GM12872 (cell line): Measurements from ENCODE around the gene PAQR4.

Source experiments
- TF ChIP-seq, protein P1 (sequence below): IDR thresholded peaks from 3 replicates; pipeline ENCODE4 v1.5.1; 2011; ENCODE audit warnings: low read depth, mild to moderate bottlenecking, low read length, moderate library complexity; ENCODE audit not compliant: insufficient read depth

The PAQR4 gene

DNA sequence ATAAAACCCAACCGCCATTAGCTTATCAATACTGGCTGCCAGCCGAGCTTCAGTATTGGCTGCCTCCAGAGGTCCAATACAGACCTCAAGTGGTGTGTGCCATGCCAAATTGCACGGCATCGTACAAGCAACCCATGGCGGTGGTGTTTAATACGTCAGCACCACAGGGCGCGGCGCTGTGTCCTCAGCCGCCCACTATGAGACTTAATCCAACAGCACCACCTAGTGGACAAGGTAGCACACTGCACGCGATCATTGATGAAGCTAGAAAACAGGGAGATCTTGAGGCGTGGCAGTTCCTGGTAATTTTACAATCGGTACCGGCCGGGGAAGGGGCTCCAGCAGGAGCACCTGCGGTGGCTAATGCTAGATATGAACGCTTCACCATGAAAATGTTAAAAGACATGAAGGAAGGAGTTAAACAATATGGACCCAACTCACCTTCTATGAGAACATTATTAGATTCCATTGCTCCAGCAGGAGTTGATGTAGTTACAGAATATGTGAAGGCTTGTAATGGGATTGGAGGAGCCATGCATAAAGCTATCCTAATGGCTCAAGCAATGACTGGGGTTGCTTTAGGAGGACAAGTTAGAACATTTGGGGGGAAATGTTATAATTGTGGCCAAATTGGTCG is 42.0 kb upstream of the PAQR4 start:
- TF ChIP-seq, protein P1, sequence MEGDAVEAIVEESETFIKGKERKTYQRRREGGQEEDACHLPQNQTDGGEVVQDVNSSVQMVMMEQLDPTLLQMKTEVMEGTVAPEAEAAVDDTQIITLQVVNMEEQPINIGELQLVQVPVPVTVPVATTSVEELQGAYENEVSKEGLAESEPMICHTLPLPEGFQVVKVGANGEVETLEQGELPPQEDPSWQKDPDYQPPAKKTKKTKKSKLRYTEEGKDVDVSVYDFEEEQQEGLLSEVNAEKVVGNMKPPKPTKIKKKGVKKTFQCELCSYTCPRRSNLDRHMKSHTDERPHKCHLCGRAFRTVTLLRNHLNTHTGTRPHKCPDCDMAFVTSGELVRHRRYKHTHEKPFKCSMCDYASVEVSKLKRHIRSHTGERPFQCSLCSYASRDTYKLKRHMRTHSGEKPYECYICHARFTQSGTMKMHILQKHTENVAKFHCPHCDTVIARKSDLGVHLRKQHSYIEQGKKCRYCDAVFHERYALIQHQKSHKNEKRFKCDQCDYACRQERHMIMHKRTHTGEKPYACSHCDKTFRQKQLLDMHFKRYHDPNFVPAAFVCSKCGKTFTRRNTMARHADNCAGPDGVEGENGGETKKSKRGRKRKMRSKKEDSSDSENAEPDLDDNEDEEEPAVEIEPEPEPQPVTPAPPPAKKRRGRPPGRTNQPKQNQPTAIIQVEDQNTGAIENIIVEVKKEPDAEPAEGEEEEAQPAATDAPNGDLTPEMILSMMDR, result peak; percentile 92

DNA sequence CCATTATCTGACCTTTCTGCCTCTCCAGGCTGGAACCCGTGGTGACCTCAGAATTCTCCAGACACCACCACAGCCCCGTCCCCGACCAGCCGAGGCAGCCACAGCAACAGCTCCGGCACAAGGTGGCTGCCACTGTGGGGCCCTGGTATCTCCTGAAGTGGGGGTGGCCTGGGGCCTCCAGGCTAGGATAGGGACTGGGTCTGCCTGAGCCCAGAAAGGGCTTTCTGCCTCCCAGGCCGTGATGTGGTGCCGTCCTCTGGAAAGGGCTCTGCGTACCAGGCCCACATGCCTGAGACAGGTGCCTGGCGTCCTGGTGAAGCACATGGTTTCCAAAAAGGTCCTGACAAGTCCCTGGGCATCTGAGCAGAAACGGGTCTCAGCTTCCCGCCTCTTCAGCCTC is 40.4 kb upstream of the PAQR4 start:
- TF ChIP-seq, protein P1, result no peak

DNA sequence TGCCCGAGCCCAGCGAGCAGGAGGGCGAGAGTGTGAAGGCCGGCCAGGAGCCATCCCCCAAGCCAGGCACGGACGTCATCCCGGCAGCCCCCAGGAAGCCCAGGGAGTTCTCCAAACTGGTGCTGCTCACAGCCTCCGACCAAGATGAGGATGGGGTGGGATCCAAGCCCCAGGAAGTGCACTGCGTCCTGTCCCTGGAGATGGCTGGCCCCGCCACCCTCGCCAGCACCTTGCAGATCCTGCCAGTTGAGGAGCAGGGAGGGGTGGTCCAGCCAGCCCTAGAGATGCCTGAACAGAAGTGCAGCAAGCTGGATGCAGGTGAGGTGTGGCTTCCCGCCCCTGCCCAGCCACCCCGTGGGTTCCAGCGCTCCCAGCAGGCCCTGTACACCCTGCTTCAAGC is 39.5 kb upstream of the PAQR4 start:
- TF ChIP-seq, protein P1, result no peak

DNA sequence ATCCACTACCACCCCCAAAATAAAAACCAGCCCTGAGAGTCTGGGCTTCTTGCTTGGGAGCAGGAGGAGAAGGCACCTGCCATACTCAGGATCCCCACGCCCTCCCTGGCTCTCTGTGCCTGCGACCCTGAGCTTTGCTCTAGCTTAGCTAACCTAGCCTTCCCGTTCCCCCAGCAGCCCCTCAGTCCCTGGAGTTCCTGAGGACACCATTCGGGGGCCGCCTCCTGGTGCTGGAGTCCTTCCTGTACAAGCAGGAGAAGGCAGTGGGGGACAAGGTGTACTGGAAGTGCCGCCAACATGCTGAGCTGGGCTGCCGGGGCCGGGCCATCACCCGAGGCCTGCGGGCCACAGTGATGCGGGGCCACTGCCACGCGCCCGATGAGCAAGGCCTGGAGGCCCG is 38.9 kb upstream of the PAQR4 start:
- TF ChIP-seq, protein P1, result no peak

DNA sequence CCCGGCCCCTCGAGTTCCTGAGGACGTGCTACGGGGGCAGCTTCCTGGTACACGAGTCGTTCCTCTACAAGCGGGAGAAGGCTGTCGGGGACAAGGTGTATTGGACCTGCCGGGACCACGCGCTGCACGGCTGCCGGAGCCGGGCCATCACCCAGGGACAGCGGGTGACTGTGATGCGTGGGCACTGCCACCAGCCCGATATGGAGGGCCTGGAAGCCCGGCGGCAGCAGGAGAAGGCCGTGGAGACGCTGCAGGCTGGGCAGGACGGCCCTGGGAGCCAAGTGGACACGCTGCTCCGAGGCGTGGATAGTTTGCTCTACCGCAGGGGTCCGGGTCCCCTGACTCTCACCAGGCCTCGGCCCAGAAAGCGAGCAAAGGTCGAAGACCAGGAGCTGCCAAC is 36.0 kb upstream of the PAQR4 start:
- TF ChIP-seq, protein P1, result no peak

DNA sequence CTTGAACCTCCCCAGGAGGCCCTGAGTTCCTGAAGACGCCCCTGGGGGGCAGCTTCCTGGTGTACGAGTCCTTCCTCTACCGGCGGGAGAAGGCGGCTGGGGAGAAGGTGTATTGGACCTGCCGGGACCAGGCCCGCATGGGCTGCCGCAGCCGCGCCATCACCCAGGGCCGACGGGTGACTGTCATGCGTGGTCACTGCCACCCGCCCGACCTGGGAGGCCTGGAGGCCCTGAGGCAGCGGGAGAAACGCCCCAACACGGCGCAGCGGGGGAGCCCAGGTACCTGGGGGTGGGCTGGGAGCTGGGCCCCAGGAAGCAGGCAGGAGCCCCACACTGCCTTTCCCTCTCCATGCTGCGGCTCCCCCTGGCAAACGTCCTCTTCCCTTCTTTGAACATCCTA is 35.4 kb upstream of the PAQR4 start:
- TF ChIP-seq, protein P1, result no peak

DNA sequence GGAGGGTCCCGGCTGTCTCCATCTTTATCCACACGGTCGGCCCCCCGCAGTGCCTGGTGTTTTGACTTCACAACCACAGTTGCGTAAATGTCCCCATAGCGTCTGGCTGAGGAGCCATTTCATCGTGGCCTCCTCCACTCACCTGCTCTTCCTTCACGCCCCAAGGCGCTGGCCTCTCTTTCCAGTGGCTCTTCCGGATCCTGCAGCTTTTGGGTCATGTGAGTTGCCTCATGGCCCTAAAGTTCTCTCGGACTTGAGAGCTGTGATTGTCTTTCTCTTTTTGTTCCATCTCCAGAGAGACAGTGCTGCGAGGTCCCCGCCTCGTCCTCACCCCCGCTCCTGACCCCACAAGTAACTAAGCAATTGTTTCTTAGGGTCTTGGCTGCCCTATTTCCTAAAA is 34.7 kb upstream of the PAQR4 start:
- TF ChIP-seq, protein P1, result no peak
